ENCODE data around the gene POU2AF2.

Gene POU2AF2

GRCh38 chr11:111327908-111328624 lies 82.5 kb downstream of the POU2AF2 start:
- no peak for DNase-seq (ENCODE audit: low read depth in 2 of 3, low spot score in 1 of 3)

GRCh38 chr11:111329306-111330204 lies 84.0 kb downstream of the POU2AF2 start:
- no peak for DNase-seq (ENCODE audit: low read depth in 2 of 3, low spot score in 1 of 3)

- DNase-seq (ENCODE audit: low read depth in 2 of 3, low spot score in 1 of 3) = no peak
Observed at GRCh38 chr11:111330234-111330893, 84.8 kb downstream of the POU2AF2 start.

GRCh38 chr11:111331711-111332479 lies 86.4 kb downstream of the POU2AF2 start:
- DNase-seq (ENCODE audit: low read depth in 2 of 3, low spot score in 1 of 3) = no peak

- no peak for DNase-seq (ENCODE audit: low read depth in 2 of 3, low spot score in 1 of 3)
Observed at GRCh38 chr11:111334532-111335502, 89.3 kb downstream of the POU2AF2 start.

- DNase-seq (ENCODE audit: low read depth in 2 of 3, low spot score in 1 of 3) = no peak
Observed at GRCh38 chr11:111335549-111335948, 90.0 kb downstream of the POU2AF2 start.

All from stimulated activated CD4-positive, alpha-beta T cell treated with anti-CD3 and anti-CD28 coated beads, Interleukin-12 subunit alpha, Interleukin-12 subunit beta, amount 100 ng/mL, for 48 hours (primary cell).